ENCODE measurements around the gene TGFB1I1. TPM values are rescaled to one million over a fixed set of nuclear protein-coding genes. Genes with fewer than 3 reads are reported as not detected.

Gene TGFB1I1
- total RNA-seq, 3 donors from 2014 or later (not counting 1 experiment from before 2014, with no cell fraction given), result 0.72 to 1.3 (median 0.78) TPM

GRCh38 chr16:31427441-31428278, 44.3 kb upstream of the TGFB1I1 start:
- peak overlapping the region; percentile 1 for H3K27ac ChIP-seq (ENCODE audit: low read length)
- intact Hi-C loops (cut with micrococcal nuclease), result no loop called here
- no peaks in the 10 kb centered on the region for H3K27me3 ChIP-seq (ENCODE audit: control insufficient read depth, insufficient read depth, low read length)
- DNase-seq (peak; percentile 73 to 87), ATAC-seq (peak; percentile 73 to 89 (median 81))
- H3K4me1 ChIP-seq (ENCODE audit: control insufficient read depth, insufficient read depth, low read length), result peaks cover 61% of the 10 kb centered on the region
- no peaks in the 10 kb centered on the region for H3K36me3 ChIP-seq (ENCODE audit: control insufficient read depth, insufficient read depth, low read length)
- Mint-ChIP-seq H3K27ac (peak overlapping the region; percentile 58 to 60), H3K4me1 (peaks cover 39 to 53% of the 10 kb centered on the region in 2 donors), H3K36me3 (no peaks in the 10 kb centered on the region), H3K9me3 (no peaks in the 10 kb centered on the region), H3K27me3 (ENCODE audit: low read depth in 2 of 2) (peaks cover 0 to 2% of the 10 kb centered on the region in 2 donors), H3K4me3 (peak overlapping the region; percentile 78)
- no peaks in the 10 kb centered on the region for H3K9me3 ChIP-seq (ENCODE audit: control insufficient read depth, insufficient read depth, low read length)
- peak overlapping the region; percentile 22 for H3K4me3 ChIP-seq (ENCODE audit: low read length)
- TF ChIP-seq CTCF (IDR thresholded peaks at IDR 0.05), result no peak
- 29% methylated on average over 67 of the region's 83 CpGs for WGBS (ENCODE audit: insufficient coverage)

DNA sequence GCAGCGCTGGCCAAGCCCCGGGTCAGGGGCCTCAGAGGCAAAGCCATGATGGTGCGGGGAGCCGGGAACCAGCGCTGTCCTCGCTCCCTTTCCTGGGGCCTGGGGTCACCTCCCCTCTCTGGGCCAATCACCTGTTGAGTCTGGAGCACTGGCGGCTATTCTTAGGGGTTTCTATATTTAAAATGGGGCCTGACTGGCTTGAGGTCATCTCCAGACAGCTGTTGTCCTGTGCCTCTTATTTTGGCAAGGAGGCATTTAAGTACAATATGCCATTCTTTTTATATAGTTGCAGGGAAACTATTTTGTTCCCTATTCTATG, 43.7 kb upstream of the TGFB1I1 start, which contains the start of gene COX6A2:
Gene COX6A2 (minus strand): TSS at position 82 of the 319 bp plus-strand sequence. CDS start 35 bp downstream, at position 47.
- H3K4me1 ChIP-seq (ENCODE audit: control insufficient read depth, insufficient read depth, low read length), result peaks cover 55% of the 10 kb centered on the region
- H3K9me3 ChIP-seq (ENCODE audit: control insufficient read depth, insufficient read depth, low read length), result no peaks in the 10 kb centered on the region
- intact Hi-C loops (cut with micrococcal nuclease), result no loop called here
- Mint-ChIP-seq H3K27me3 (ENCODE audit: low read depth in 2 of 2) (peaks cover 0 to 2% of the 10 kb centered on the region in 2 donors), H3K27ac (peak within 1 kb of the TSS; percentile 58 to 60), H3K4me3 (peak within 1 kb of the TSS; percentile 78), H3K4me1 (peaks cover 33 to 47% of the 10 kb centered on the region in 2 donors), H3K9me3 (no peaks in the 10 kb centered on the region), H3K36me3 (no peaks in the 10 kb centered on the region)
- no peak for DNase-seq
- ATAC-seq, result no peak
- H3K36me3 ChIP-seq (ENCODE audit: control insufficient read depth, insufficient read depth, low read length), result no peaks in the 10 kb centered on the region
- no peak for TF ChIP-seq CTCF (IDR thresholded peaks at IDR 0.05)
- peak within 1 kb of the TSS; percentile 22 for H3K4me3 ChIP-seq (ENCODE audit: low read length)
- H3K27me3 ChIP-seq (ENCODE audit: control insufficient read depth, insufficient read depth, low read length), result no peaks in the 10 kb centered on the region
- 83% methylated on average over 7 of the region's 7 CpGs for WGBS (ENCODE audit: insufficient coverage)
- H3K27ac ChIP-seq (ENCODE audit: low read length), result peak within 1 kb of the TSS; percentile 1

DNA sequence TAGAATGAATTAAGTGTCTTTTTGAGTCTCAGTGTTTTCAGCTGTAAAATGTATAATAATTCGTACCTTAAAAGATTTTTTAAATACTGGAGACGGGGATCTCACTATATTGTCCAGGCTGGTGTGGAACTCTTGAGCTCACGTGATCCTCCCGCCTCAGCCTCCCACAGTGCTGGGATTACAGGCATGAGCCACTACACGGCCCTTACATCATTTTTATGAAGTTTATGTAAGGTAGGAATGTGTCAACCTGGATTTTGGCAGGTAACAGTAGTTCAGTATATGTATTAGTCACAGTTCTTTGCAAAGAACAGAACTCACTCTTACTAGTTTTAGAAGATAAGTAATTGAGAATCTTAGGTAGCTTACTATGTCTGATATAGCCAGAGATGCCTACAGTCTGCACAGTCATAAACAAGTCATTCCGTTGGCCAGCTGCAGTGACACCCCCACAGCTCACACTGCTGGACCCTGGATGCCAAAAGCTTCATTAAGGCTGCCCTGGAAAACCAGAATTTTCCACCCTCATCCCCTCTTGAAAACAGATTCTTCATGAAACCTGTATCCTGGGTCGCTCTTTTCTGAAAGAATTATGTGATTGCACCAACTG, 43.2 kb upstream of the TGFB1I1 start:
- H3K27me3 Mint-ChIP-seq (ENCODE audit: low read depth in 2 of 2), result no peaks in the 10 kb centered on the region
- intact Hi-C loops (cut with micrococcal nuclease), result no loop called here
- WGBS (ENCODE audit: insufficient coverage), result 92% methylated on average over 6 of the region's 7 CpGs

More for the DNA sequence above, 43.2 kb upstream of the TGFB1I1 start:
- no peak for ATAC-seq
- peak overlapping the region; percentile 78 for H3K4me3 Mint-ChIP-seq
- no peaks in the 10 kb centered on the region for H3K9me3 Mint-ChIP-seq
- H3K4me3 ChIP-seq (ENCODE audit: low read length), result no peak overlapping the region
- H3K27ac Mint-ChIP-seq, result peak overlapping the region in 1 of 2 donors; percentile 58
- H3K27ac ChIP-seq (ENCODE audit: low read length), result no peak overlapping the region
- H3K36me3 ChIP-seq (ENCODE audit: control insufficient read depth, insufficient read depth, low read length), result no peaks in the 10 kb centered on the region
- DNase-seq, result no peak
- peaks cover 50% of the 10 kb centered on the region for H3K4me1 ChIP-seq (ENCODE audit: control insufficient read depth, insufficient read depth, low read length)
- peaks cover 28 to 42% of the 10 kb centered on the region in 2 donors for H3K4me1 Mint-ChIP-seq
- no peak for TF ChIP-seq CTCF (IDR thresholded peaks at IDR 0.05)
- no peaks in the 10 kb centered on the region for H3K36me3 Mint-ChIP-seq
- H3K27me3 ChIP-seq (ENCODE audit: control insufficient read depth, insufficient read depth, low read length), result no peaks in the 10 kb centered on the region
- H3K9me3 ChIP-seq (ENCODE audit: control insufficient read depth, insufficient read depth, low read length), result no peaks in the 10 kb centered on the region
